Keratinocyte (primary cell): Measurements from ENCODE around the gene ZNF280C.

Source experiments
- EZH2 ChIP-seq: IDR thresholded peaks from one replicate; pipeline ENCODE4 v1.6.1; 2012; ENCODE audit warnings: inconsistent platforms, mild to moderate bottlenecking, low read length, moderate library complexity
- TF ChIP-seq, protein P1 (sequence below), 3 experiments: IDR thresholded peaks in 1 of 3; conservative IDR thresholded peaks in 1 of 3; optimal IDR thresholded peaks in 1 of 3; 2 replicates in 2 of 3; 3 replicates in 1 of 3; pipeline versions ENCODE3 to v1.5.1; 2011; ENCODE audit warnings: low read length in 3 of 3, mild to moderate bottlenecking in 3 of 3, moderate library complexity in 2 of 3, control low read depth in 1 of 3, inconsistent platforms in 1 of 3; ENCODE audit not compliant: insufficient read depth in 2 of 3; ENCODE audit errors: extremely low read depth in 1 of 3

DNA sequence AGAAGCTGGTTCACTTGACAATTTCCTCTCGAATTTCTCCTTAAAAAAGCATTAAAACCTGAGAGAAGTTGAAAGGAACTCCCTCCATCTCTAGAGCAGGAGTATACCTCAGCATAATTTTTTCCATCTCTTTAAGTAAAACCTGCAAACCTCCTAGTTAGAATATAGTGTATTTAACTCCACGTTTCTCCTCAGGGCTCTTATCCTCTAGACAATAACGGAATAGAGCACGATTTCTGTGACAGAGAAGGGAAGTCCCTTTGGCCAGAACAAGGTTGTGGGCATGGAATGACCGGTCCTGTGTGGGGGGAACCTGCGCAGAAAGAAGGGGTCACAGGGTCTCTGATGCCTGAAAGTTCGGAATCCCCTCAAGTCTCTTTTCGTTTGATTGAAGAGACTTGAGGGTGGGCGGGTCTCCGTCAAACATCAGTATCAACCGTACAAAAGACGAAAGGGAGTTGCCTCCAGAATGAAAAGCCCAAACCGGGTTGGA, 697 bp downstream of the ZNF280C start:
- TF ChIP-seq, protein P1, sequence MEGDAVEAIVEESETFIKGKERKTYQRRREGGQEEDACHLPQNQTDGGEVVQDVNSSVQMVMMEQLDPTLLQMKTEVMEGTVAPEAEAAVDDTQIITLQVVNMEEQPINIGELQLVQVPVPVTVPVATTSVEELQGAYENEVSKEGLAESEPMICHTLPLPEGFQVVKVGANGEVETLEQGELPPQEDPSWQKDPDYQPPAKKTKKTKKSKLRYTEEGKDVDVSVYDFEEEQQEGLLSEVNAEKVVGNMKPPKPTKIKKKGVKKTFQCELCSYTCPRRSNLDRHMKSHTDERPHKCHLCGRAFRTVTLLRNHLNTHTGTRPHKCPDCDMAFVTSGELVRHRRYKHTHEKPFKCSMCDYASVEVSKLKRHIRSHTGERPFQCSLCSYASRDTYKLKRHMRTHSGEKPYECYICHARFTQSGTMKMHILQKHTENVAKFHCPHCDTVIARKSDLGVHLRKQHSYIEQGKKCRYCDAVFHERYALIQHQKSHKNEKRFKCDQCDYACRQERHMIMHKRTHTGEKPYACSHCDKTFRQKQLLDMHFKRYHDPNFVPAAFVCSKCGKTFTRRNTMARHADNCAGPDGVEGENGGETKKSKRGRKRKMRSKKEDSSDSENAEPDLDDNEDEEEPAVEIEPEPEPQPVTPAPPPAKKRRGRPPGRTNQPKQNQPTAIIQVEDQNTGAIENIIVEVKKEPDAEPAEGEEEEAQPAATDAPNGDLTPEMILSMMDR (optimal IDR thresholded peaks at IDR 0.05 in 1 of 3, IDR thresholded peaks at IDR 0.05 in 1 of 3, conservative IDR thresholded peaks at IDR 0.05 in 1 of 3; ENCODE audit: extremely low read depth in 1 of 3, insufficient read depth in 2 of 3, low read length in 3 of 3): no peak
- no peak for TF ChIP-seq EZH2
